Measurements from ENCODE around the gene RFXANK.
"Not testable (repeated sequence)": the region's sequence is repeated elsewhere in the genome, so short reads cannot be mapped to it uniquely, and the experiment has no call there.

RFXANK gene

GRCh38 chr19:19170053-19170872 lies 21.8 kb upstream of the RFXANK start, which contains the start of gene MEF2B:
Gene MEF2B, minus strand, starts transcription at chr19:19170263. Its CDS starts 19,528 bp downstream, at chr19:19150735.
- no peak for DNase-seq (ENCODE audit: low read depth in 2 of 2)

GRCh38 chr19:19170873-19171672 lies 21.0 kb upstream of the RFXANK start:
- no peak for DNase-seq (ENCODE audit: low read depth in 2 of 2)

DNA sequence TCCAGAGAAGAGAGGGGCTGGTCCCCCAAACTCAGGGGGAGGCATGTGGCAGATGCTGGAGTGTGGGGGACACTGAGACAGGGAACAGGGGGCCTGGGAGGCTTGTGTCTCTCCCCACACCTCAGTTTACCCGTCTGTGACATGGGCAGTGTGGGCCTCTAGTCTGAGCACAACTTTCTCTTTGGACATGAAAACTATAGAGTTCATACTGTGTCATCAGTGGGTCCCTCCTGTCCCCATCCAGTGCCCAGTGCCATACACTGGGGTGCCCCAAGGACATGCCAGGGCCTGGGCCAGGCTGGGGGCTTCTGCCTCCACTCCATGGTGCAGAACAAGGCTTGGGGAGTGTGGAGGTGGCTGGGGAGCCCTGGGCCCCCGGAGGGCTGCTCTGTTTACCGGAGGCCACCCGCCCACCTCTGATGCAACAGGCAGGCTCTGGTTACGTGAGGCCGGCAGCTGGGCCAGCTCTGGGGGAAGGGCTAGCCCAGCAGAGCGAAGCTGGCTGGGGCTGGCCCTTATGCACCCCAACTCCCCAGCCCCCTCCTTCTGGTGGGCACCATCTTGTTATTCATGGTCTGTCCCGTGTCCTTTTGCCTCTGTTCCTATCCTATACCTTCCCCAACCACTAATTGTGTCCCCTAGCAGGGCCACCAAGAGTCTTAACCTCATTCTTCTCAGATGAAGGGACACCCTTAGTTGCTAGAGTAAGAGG lies 20.1 kb upstream of the RFXANK start:
- DNase-seq (ENCODE audit: low read depth in 2 of 2), result peak; percentile 33 to 36

DNA sequence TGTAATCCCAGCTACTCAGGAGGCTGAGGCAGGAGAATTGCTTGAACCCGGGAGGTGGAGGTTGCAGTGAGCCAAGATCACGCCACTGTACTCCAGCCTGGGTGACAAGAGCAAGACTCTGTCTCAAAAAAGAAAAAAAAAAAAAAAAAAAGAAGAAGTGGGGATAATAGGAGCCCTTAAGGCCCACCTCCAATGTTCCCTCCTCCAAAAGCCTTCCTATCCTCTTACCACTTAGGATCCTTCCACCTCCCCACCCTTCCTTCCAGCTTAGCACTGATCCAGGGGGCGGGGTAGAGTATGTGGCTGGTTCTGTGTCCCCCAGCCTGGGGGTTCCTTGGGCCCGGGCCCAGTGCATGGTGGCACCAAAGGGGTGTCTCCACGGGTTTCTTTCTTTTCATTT lies 18.8 kb upstream of the RFXANK start:
- DNase-seq (ENCODE audit: low read depth in 2 of 2), result not testable (repeated sequence)

DNA sequence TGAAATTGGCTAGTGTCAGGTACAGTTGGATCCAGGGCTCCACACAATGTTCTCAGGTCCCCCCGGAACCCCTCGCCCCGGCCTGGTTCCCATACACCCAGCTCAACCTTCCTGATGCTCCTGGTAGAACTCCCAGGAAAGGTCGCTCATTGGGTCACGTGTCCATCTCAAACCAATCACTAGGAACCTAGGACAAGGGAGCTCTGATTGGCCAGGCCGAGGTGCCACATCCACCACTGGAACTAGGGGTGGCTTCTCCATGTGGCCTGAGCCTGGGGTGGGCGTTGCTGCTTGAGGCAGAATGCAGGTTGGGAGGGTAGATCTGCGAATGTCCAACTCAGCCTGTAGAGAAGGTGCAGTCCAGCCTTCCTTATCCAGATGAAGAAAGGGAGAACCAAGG lies 15.1 kb upstream of the RFXANK start:
- DNase-seq (ENCODE audit: low read depth in 2 of 2), result no peak

GRCh38 chr19:19179548-19180441 lies 12.3 kb upstream of the RFXANK start:
- no peak for DNase-seq (ENCODE audit: low read depth in 2 of 2)

DNA sequence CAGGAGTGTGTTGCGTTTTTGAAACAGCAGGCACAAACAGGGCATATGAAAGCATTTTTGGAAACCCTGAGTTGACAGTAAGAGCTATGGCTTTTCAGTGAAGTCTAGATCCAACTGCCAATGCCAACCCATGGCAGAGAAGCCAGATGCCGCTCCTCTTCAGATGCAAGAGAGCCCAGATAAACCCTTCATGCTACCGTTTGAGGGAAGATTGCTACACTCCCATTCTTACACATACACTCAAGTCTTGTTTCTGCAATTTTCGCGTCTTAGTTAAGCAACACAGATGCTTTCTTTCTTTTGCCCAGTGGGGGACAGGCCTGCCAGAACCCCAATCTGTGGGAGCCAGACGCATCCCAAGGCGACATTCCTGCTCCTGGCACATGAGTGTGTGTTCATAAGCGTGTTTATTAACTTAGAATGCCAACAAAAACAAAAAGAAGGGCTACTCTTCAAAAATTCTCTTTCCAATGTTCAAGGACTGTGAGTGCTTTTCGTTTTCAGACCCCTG lies 10.5 kb upstream of the RFXANK start:
- no peak for DNase-seq (ENCODE audit: low read depth in 2 of 2)

- DNase-seq (ENCODE audit: low read depth in 2 of 2), result no peak
Observed at GRCh38 chr19:19185853-19186740, 6.0 kb upstream of the RFXANK start.

GRCh38 chr19:19186742-19187141 lies 5.3 kb upstream of the RFXANK start:
- DNase-seq (ENCODE audit: low read depth in 2 of 2), result no peak

DNA sequence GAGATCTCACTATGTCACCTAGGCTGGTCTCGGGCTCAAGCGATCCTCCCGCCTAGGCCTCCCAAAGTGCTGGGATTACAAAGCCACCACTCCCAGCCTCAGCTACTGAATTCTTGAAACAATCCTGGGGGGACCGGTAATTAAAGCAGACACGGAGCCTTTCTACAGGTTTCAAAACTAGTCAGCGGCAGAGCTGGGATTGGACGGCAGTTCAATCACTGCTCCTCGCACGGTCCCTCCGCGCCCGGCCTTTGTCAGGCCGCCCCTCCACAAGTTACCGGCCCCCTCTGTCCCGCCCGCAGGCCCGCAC lies 335 bp upstream of the RFXANK start:
- no peak for DNase-seq (ENCODE audit: low read depth in 2 of 2)

DNA sequence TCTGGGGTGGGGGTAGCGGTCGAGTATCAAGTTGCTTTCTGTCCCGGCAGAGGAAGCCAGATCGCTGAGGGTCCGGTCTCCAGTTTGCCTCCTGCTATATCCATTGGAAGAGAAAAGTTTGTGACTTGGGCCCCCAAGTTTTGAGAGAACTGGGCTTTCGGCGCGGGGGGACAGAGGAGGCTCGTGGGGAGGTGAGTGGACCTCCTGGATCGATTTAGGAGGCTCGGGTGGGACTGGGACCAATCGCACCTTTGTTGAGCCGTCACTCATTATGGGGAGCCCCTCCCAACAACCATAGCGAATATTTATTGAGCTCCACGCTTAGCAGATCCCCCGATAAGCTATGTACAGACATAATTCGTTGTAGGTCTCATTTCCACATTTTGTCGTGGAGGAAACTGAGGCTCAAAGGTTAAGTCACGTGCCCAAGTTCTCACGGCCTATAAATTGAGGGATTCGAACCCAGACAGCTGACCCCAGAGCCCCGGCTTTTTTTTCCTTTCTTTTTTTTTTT lies 909 bp downstream of the RFXANK start:
- DNase-seq (ENCODE audit: low read depth in 2 of 2), result no peak

GRCh38 chr19:19193926-19194325 lies 1.9 kb downstream of the RFXANK start:
- DNase-seq (ENCODE audit: low read depth in 2 of 2), result no peak

- DNase-seq (ENCODE audit: low read depth in 2 of 2), result no peak
Observed at GRCh38 chr19:19201697-19202630, 9.9 kb downstream of the RFXANK start.

DNA sequence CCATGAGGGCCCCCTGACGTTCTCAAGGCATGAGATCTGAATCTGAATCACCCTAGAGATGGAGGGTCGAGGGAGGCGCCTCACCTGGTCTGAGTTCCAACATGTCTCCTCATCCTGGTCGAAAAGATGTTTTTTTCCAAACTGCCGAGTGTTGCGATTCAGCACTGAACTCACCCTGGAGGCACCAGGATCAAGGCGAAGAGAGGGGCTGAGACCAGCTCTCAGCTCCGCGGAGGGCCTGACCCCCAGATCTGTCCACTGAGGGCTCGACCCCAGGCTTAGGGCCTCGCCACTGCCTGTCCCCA lies 10.6 kb downstream of the RFXANK start:
- no peak for DNase-seq (ENCODE audit: low read depth in 2 of 2)

DNA sequence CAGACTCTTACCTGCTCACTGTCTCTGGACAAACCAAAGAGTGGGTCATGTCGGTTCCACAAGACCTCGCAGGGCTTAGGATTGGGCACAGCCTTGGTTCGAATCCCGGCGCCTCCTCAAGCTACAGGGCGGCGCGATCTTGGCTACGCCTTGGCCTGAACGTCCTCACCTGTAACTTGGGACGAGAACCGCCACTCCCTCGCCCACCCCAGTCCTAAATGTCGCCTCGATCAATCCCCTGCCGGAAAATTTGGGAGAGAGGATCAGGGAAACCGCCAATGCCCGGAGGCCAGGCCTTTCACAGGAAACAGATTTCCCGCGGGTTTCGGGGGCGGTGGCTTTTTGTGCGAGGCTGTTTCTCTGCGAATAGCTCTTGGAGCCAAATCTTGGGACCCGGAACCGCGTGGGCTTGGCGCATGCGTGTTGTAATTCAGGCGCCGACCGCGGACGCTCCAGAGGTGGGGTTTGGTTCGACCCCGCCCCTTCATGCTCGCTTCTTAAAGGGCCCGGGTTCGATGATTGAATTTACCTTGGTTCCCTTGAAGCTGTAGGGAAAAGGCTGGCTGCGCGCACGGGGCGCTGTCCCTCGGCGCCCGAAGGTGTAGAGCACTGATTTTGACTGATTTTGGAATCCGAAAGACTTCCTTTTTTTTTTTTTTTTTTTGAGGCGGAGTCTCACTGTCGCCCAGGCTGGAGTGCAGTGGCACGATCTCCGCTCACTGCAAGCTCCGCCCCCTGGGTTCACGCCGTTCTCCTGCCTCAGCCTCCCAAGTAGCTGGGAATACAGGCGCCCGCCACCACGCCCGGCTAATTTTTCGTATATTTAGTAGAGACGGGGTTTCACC lies 11.2 kb downstream of the RFXANK start, which contains the start of gene NR2C2AP:
Gene NR2C2AP, minus strand, starts transcription at position 403 of the 845 bp plus-strand sequence. Its CDS starts 354 bp downstream, at position 49.
- DNase-seq (ENCODE audit: low read depth in 2 of 2), result peak; percentile 61 to 67

DNA sequence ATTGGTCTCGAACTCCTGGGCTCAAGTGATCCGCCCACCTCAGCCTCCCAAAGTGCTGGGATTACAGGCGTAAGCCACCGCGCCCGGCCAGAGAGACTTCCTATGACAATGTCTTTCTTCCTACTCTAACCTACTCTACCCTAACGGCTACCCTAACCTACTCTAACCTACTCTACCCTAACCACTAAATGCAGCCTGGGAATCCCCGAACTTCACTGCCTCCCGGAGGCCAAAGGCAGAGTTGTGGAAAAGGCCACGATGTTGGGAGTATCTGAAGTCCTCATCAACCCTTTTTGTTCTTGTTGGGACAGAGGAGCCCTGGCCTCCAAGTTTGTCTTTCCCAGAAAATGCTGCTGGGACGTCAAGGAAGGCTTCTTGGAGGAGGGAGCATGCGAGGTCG lies 12.1 kb downstream of the RFXANK start:
- DNase-seq (ENCODE audit: low read depth in 2 of 2), result no peak

GRCh38 chr19:19205416-19206410 lies 13.7 kb downstream of the RFXANK start:
- DNase-seq (ENCODE audit: low read depth in 2 of 2), result no peak
